VCaP (cell line): ENCODE measurements around the gene KMT2E.
A peak's percentile ranks its signal among the peaks of the same experiment; 100 is the strongest.

Experiments
- H3K27ac ChIP-seq: fragments of 450-650 bp; 2 replicates; pipeline ENCODE4 v1.5.1; 2017
- TF ChIP-seq, protein P1 (sequence below): fragments of 450-650 bp; conservative IDR thresholded peaks from 2 replicates; pipeline ENCODE4 v1.5.1; 2017; ENCODE audit warnings: mild to moderate bottlenecking, moderate library complexity

The KMT2E gene

DNA sequence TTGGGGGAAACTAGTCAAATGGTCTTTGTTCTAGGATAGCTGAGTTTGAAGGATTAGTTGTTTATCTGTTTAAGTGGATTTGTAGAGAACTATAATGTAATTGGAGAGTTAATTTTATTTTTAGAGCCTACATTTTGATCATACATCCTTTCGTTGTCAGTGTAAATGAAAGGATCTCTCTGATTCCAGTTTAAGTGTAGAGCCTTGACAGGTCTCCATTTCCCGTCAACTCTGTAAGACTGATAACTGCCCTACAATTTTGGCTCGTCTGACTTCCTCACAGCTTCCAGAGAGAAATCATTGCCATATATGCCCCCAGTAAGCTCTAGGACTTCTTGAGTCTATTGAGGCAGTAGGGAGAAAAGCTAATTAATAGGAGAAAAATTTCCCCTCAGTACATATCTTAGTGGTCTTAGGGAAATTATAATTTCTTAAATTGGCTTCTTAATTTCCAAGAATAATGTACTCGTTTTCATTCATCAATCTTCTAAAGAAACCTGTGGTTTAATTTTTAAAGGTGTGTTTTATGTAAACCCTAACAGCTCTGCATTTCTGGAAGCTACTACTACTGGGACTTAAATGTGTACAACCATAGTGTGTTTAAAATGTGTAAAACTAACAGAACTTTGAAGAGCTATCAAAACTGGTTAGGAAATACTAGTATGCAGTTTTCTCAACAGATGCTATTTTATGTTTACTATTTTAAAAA, 3.8 kb downstream of the KMT2E start:
- H3K27ac ChIP-seq = peak overlapping the region; percentile 100
- TF ChIP-seq, protein P1, sequence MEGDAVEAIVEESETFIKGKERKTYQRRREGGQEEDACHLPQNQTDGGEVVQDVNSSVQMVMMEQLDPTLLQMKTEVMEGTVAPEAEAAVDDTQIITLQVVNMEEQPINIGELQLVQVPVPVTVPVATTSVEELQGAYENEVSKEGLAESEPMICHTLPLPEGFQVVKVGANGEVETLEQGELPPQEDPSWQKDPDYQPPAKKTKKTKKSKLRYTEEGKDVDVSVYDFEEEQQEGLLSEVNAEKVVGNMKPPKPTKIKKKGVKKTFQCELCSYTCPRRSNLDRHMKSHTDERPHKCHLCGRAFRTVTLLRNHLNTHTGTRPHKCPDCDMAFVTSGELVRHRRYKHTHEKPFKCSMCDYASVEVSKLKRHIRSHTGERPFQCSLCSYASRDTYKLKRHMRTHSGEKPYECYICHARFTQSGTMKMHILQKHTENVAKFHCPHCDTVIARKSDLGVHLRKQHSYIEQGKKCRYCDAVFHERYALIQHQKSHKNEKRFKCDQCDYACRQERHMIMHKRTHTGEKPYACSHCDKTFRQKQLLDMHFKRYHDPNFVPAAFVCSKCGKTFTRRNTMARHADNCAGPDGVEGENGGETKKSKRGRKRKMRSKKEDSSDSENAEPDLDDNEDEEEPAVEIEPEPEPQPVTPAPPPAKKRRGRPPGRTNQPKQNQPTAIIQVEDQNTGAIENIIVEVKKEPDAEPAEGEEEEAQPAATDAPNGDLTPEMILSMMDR = no peak

DNA sequence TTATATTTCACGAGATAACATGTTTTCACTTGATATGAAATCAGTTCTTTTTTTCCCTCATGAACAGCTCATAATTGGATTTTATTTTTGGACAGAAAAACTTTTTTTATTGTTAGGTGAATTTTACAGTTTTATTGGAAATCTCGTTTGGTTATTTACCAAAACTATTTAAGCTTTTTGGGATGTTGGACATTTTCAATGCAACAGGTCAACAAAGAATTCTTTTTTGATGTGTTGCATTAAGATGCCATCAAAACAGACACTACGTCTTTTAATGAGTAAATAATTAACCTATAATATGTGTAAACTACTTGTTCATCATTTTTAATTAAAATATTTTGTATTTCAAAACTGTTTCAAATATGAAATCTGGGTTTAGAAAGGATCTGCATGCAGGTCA, 5.3 kb downstream of the KMT2E start:
- H3K27ac ChIP-seq = no peak overlapping the region; the same call in 1 of the 2 replicates
- TF ChIP-seq, protein P1 = no peak

DNA sequence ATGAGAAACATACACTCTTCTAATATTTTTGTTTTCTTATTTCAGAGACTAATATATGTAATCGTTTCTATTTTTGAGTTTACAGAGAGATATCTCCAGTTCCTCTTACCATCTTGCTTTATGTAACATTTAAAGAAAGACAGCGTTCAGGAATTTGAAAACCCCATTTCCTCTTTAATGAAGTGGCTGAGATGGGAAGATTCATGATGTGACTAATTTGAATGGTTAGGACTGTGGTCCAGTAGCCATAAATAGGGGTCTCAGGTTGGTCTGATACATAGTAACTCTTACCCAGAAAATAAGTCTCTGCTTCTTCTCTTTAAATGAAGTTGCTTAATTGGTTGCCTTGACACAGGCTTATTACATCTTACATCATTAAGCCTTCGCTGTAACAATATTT, 6.9 kb downstream of the KMT2E start:
- TF ChIP-seq, protein P1 = no peak
- no peak overlapping the region for H3K27ac ChIP-seq

DNA sequence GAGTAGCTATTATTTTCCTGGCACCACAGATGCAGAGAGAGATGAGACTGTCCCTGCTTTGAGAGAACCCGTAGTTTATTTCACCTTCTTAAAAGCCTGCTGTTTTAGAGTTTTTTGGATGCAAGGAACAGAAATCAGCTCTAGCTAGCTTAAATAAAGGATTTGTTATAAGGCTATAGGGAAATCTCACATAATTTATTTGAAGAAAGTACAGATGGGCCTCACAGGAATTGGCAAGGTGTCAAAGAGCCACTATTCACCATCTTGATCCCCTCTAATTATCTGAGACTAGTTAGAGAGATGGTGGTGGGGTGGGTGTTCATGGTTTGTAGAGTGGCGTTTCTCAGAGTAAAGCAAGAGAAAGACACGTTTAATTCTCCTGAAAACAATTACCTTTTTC, 7.3 kb downstream of the KMT2E start:
- TF ChIP-seq, protein P1 = no peak

DNA sequence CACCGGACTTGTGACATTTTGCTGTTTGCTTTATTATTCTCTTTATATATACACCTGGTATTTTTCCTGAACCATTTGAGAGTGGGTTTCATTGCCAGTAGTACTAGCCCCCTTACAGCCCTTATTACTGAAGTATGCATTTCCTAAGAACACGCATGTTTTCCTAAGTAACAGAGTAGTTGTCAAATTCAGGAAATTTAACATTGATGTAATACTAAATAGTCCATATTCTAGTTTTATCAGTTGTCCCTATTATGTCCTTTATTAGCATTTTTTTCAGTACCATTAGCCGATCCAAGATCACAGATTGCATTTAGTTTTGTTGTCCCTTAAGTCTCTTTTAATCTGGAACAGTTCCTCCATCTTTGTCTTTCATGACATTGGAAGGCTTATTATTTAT, 8.0 kb downstream of the KMT2E start:
- H3K27ac ChIP-seq = no peak overlapping the region
- TF ChIP-seq, protein P1 = no peak

More for the DNA sequence above, 7.3 kb downstream of the KMT2E start:
- H3K27ac ChIP-seq = no peak overlapping the region

DNA sequence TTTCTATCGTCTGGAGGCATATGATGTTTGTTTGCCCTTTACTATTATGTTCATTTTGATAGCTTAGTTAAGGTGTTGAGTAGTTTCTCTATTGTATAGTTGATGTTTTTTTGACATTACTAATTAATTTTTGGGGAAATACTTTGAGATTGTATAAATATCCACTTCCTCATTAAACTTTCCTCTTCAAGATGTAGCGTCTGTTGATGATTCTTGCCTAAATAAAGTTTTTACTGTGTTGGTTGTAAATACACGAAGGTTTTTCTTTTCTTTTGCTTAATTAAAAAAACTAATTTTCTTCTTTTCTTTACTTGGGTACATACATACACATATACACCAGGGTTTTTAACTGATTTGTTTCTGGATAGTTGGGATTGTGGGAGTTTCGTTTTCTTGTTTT, 8.5 kb downstream of the KMT2E start:
- no peak overlapping the region for H3K27ac ChIP-seq
- TF ChIP-seq, protein P1 = no peak

DNA sequence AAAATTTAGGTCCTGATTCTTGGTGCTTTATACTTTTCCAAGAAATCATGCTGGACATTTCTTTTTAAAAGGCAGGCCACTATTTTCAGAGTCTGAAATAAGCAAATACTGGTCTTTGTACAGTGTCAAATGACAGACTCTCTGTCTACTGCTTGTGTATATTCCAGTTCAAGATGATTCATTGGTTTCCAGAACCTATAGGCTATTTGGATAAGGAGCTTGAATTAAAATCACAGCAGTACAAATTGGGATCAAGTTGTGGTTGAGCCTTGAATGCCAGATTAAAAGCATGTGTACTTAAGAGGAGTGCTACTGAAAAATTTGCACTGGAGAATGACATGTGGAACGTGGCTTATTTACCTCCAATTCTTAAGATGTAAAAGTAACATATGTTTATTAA, 10.7 kb downstream of the KMT2E start:
- no peak overlapping the region; the same call in 1 of the 2 replicates for H3K27ac ChIP-seq
- TF ChIP-seq, protein P1 = no peak
